SW480 (cell line): ENCODE measurements around the gene CRACR2A.

Experiments used
- DNase-seq: peaks from one replicate; pipeline ENCODE4 v3.0.0-alpha.2; 2016; ENCODE audit warnings: low spot score

Gene CRACR2A

DNA sequence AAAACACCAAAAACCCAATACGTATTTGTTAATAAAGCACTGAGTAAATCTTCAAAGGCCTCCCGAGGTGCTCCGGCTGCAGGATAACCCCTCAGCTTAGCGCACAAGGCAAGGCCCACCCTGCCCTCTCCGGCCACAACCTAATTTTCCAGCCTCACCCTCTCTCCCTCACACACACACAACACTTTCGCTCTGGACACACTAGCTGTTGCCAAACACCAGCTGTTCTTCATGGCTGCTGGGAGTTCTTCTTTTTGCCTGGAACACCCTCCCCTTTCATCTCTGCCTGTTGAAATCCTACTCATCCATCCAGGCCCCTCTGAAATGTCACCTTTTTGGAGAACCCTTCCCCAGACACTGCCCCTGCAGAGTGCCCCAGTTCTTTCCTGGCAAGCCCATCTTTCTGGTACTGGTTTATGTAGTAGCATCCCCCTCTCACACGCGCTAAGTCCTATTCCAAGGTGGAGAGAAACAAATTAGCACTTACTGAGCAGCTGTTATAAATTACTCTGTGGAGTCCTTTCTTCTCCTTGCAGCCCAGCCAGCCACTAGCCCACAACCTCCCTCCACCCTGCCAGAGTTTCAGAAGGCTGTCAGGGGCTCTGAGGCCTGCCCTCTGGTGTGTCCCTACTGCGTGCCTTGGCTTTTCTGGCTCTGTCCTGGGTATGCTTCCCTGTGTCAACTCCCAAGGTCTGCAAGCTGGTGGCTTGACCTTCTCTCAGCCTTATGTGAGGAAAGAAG, 805 bp upstream of the CRACR2A start:
- peak; percentile 34 for DNase-seq

DNA sequence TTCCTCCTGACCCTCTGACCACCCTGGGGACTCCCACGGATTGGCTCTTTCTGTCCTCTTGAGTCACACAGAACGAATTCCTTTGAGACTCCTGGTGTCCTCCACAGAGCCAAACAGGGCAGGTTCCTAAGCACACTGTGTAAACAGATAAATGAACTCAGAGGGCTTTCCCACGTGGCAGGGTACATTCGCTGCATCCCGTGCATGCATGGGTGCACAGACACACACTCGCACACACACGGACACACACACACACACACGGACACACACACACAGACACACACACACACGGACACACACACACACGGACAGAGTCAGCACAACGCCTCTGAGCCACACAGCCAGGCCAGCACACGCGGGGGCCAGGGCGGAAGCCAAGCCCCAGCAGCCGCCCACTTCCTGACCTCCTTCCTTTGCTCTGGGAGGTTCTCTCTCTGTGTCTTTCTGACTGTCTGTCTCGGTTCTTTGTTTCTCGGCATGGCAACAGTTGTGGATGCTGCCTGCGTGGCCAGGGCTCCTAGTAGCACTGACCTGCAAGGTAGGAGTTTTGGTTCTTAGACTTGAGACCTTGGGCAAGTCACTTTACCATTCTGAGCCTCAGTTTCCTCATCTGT, 706 bp downstream of the CRACR2A start:
- DNase-seq, result peak; percentile 77

DNA sequence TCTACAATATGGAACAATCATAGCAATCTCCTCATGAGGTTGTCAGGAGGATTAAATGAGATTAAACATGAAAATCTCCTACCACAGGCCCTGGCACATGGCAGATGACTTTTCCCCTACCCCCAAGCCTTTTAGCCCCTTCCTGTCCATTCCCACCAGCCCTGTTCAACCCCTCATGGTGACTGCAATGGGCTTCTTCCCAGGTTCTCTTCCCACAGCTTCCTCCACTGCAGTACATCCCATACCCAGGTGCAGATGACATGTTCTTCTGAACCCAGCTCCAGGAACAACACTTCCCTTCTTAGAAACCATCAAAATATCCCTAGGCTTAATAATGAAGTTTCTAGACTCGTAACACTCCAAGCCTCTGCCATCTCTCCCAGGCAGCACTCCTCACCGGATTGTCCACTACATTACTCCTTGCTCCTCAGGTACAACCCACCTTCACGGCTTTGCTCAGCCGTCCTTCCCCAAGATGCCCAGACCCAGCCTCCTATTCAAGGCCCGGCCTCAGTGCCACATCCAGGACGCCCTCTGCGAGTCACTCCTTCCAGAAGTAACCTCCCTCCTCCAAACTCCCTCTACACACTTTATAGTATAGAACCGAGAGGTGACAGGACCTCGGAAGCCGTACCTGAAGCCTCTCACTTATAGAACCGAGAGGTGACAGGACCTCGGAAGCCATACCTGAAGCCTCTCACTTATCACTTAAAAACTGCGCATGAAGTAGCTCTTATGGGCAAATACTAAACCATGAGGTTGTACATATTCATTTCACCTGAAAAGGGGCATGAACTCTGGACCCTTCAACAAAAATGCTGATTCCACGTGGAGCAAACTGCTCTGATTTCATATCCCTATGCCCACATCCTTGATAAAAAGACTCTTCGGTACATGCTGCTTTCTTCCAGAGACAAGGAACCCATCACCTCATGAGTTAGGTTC, 1.5 kb downstream of the CRACR2A start:
- DNase-seq, result no peak

DNA sequence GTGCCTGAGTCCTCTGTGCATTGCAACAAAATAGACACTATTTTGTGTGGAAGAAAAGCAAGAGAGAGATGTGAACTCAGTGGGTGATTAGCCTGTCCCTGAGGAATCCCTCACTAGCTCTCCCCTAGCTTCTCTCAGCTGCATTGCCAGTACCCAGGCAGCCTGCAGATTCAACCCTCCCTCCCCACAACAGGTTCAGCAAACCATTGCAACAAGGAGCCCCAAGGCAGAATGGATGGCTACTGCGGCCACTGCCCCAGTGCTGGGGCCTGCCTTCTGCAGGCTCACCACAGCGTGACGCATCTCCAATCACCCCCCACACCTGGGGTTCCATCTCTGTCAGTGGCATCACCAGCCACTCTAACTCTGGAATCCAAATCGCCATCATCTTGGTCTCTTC, 2.3 kb downstream of the CRACR2A start:
- DNase-seq, result no peak

DNA sequence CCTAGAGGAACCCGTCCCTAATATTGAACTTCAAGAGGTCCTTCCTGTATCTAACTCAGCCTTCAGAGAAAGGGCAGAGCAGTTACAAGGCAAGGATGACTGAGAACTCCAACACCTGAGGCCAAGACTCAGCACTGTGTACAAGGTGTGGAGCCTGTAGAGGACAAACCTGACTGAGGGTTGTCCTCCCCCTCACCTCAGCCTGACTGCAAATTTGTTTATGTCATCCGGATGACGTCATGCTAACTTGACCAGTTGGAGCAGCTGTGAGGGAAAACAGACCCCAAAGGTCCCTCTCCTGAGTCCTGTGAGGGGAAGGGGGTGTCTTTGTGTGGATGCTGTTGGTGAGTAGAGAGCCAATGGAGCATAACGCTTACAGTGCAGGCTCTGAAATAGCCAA, 4.3 kb downstream of the CRACR2A start:
- DNase-seq, result no peak

DNA sequence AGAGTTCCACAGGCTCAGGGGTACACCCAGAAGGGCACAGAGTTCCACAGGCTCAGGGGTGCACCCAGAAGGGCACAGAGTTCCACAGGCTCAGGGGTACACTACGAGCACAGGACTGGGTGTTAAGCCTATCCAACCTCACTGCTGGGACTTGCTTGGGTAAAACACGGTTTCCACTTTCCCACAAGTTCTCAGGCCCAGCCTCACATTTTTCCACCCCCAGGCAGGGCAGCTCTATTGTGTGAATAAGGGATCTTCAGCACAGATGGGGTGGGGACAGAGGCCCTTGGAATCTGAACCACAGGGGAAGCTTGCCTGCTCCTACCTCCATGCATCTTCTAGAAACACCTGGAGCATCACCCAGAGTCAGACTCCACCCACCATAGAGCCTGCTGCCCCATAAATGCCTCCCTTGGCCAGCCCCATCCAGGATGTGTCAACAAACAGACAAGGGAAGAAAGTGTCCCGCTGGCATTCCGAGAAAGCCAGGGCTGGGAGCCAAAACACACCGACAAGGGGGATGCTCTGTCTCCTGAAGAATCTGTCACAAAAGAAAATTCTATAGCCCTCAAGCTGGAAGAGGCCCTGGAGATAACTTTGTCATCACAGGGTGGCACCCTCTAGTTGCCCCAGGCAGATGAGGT, 4.8 kb downstream of the CRACR2A start:
- DNase-seq, result no peak

DNA sequence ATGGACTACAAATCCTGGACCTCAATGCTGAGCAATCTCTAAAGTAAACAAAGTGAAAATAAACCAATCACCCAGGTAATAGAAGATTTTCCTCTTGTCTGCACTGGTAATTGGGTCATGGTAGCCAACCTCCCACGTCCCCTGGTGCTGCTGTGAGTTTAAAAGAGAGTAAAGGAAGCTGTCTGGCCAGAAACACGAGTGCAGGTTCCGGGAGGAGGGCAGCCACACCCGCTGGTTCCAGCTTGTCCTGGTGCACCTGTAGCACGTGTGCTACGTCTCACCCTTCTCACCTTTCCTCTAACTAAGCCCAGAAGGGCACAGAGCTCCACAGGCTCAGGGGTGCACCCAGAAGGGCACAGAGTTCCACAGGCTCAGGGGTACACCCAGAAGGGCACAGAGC, 5.4 kb downstream of the CRACR2A start:
- no peak for DNase-seq

DNA sequence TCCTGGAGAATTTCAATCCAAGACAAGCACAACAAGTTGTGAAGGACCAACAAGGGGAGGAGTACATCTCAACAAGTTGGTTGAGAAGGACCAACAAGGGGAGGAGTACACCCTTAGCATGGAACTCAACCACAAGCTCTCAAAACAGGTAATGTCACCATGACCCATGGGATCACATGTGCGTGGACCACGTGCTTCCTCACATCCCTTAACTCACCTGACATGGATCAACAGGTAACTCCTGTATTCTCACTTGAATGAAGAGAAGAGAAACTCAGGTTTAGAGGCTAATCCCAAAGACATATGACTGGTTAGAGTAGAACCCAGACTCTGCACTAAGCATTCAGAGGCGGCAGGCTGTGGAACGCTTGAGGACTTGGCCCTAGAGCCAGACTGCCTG, 6.2 kb downstream of the CRACR2A start:
- DNase-seq, result no peak

DNA sequence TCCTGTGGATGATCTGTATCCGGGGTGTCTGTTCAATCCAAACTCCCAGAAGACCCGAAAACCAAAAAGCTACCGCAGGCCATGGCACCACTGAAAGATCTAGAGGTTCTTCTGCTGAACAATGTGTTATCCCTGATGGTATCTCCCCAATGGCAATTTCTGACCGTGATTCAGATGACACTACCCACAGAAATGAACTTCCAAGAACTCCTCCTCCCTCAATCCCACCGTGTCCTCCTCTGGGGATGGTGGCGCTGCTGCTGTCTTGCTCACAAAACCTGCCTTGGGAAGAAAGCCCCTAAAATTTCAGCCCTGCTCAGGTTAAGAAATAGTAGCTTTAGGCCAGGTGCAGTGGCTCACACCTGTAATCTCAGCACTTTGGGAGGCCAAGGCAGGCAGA, 7.8 kb downstream of the CRACR2A start:
- no peak for DNase-seq

DNA sequence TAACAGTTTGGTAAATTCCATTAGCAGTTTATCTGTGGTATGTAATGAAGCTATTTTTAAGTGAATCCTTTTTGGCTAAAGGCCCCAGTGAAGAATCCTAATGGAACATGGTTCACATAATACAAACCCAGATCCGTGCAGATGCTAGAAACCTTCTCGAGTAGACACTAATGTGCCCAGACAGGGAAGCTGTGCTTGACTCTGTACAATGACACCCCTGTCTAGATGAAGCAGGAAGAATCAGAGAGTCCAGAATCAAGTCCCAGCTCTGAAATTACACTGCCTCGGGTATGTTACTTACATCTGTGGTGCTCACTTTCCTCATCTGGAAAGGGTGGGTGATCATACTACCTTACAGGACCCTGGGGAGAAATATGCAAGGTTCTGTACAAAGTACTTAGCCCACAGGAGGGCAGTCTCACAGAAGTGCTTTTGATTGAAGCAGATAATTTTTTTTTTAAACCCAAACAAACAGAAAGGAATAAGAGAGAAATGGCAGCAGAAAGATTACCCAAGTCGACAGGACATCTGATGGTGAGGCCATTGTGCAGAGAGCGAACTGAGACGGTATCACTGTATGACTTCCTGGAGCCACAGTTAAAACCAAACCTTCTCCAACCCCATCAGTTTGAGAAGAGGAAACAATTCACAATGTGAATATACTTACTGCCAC, 8.5 kb downstream of the CRACR2A start:
- no peak for DNase-seq

DNA sequence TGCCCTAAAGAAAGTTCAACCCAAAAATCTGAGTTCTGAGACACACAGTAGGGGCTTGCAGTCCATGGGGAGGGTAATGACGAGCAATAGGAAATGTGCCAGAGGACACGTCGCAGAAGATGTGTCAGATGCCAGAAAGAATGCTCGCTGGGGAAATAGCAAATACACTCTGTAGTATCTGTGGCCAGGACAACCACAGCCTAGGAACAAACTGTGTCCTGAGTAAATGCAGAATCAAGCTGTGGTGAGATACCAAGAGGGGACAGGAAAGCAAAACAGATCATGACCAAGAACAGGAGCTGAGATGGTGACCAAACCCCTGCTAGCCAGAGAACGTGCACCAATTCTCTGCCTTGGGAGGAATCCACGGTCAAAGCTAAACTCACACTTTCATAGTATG, 9.1 kb downstream of the CRACR2A start:
- no peak for DNase-seq

DNA sequence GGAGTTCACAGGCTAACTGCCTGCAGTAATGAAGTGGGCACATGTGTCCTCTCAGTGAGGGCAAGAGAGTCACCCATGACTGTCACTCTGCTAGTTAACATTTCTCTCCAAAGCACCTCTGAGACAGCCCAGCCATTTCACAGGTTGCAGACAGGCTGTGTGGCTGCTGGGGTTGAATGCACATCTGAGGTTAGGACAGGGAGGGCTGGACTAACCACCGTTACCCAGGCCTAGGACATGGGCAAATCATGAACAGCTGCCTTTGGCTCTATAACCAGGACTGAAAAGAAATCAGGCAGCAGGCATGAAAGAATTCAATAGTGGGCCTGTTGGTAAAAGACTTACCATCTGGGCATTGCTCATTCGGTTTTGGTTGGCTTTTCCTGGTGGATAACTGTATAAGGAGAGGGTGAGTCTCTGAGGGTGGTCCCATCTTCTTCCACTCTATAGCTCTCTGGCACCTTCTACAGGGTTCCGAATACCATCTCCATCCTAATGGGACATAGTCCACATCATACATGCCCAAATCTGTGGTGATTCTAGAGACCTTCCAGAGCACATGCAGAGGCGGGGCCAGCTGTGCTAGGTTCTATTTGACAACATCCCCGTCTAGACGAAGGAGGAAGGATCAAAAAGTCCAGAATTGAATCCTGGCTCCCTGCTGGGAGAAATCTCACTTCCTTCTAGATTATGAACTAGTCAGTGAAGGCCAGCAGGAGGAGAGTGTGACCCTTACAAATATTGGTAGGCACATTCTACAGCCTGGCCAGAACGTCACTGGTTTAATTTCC, 10.8 kb downstream of the CRACR2A start:
- DNase-seq, result no peak

DNA sequence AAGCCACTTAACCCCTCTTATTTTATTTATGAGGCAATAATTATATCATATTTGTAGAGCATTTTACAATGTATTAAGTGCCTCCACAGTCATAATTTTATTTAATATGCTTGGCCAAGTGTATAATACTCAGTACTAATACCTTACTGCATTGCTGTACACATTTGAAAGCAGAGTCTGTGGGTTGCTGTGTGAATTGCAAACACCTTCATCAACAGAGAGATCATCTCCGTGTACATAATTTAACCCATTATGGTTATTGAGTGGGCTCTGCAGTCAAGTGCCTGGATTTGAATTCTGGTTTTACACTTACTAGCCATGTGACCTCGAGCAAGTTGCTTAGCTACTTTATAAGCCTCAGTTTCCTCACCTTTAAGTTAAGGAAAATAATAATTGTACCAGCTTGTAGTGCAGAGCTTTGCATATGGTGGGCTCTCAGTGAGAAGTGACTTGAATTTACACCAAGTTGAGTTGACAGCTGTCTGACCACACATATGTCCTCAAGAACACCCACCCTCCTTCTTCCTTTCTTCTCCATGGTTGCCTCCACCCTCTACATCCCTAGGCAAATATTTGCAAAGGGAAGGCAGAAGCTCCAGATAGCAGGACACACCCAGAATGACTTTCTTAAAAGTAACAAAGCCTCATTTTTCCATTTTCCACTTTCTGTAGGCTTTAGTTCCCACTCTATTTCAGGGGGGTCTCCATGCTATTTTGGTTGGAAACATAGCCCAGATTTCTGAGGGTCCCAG, 12.3 kb downstream of the CRACR2A start:
- DNase-seq, result no peak

DNA sequence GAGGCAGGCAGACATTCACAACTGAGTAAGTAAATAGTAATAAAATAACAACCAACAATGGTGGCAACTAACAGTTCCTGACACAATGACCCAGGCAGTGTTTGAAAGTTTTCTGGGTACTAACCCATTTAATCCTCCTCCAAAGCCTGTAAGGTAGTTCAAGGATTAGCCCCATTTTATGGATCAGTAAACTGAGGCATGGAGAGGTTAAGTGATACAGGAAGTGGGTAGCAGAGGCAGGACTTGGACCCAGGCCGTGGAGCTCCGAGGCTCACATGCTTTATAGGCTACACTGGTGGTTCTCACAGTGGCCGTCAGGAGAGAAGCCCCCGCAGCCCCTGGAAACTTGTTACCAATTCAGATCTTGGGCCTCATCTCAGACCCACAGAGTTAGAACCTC, 17.5 kb downstream of the CRACR2A start:
- DNase-seq, result no peak

DNA sequence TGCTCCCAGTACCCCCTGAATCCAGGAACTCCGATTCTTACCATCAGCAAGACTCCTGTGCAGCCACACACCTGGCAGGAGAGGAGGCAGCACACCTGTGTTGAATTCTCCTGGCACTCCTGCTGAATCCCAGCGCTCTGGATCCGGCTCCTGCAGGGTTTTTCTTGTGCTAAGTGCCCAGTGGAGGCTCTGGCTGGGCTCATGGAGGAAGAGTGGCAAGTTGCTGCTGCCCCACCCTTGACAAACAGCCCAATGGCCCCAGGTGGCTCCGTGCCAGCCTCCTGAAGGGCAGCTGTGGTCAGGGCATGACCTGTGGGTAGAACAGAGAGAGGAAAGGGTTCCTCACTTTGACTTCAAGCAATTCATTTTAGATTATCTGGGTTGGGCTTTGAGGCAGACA, 20.0 kb downstream of the CRACR2A start:
- peak; percentile 14 for DNase-seq

DNA sequence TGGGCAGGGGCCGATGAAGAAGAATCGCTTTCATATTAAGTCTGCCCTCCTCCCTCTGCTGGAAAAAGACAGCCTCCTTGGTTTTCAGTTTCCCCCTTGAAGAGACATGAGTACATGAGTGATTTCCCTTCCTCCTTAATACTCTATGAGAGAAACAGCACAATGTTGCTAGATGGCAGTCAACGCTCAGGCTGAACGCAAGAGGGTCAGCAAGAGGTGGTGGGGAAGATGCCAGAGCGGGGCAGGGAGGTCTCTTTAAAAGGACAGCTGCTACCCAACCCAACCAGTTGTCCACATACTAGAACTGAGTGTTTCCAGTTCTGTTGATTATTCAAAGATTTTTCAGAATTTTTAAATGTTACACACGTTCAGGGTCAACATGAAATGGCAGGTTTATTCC, 22.8 kb downstream of the CRACR2A start:
- no peak for DNase-seq

DNA sequence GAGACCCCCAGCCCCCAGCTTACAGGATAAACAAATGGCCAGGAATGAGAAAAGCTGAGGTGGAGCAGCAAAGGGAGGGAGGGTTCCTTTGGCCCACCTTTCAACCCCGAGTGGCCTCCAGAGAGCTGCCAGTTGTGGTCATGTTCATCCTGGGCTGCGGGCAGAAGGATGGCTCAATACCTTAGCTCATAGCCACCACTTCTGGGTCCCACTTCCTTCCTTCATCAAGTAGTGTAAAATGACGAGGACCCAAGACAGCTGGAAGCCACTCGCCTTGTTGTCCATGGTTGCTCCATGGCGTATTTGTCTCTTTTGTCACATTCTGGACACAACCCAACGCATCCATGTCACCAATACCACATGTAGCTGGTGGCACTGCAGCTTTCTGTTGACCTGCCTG, 24.2 kb downstream of the CRACR2A start:
- DNase-seq, result no peak

DNA sequence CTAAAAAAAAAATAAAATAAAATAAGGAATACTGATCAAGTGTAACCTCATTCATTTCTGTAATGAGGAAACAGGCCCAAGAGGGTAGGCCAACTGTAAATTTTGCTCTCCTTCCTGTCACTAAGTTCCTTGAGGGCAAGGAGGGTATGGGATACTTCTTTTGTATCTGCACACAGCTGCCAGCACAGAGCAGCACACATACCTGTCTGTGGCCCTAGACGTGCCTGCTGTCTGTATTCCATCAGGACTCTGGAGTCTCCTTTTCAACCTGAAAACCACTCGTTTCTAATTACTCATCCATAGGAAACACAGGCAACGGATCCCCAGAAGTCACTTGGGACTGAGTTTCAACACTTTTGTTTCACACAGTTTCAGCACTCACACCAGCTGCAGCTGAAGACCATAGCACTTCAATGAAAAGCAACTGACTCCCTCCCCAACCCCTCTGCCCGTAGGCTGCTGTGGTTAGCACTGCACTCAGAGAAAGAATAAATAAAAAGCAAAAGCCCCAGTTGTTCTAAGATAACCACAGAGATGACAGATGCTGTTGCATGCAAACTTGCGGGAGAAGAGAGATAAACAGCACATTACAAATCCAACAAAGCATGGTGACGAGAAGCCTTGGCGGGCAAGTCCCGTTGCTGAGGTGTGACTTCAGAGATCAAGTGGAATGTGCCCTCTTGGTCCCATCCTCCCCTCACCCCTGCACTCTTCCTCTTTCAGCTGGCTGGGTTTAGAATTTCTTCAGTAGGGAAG, 24.9 kb downstream of the CRACR2A start:
- DNase-seq, result no peak

DNA sequence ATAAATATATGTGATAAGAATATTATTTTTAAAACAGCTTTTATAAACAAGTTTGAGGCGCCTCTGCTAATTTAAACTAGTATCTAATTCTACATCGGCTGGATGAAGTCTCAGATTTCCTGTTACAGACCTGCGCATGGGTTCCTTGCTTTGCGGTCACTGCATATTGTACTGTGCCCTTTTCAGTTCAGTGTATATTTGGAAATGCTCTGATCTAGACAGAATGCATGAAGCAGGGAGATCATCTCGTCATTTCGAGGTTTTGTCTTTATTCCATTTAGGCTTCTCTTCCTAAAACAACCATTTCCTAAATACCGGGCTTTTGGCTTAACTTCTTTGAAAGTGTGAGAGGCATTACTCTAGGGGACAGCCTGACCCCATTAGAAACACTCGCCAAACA, 25.6 kb downstream of the CRACR2A start:
- no peak for DNase-seq

DNA sequence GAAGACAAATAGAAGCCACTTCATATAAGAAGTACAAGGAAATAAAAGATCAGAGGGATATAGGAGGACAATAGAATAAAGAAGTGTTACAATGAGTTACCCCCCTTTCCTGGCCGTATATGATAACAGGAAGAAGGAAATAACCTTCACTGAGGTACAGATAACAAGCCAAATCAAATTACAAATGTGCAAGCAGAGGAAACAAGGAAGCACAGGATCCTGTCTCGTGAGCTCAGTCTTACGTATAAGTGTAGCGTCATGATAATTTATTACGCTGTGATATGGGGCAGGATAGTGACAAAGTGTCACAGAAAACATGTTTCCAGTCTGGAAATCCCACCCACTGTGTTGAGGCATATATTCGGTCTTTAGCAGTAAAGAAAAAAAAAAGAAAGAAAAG, 26.5 kb downstream of the CRACR2A start:
- no peak for DNase-seq
